ENCODE data around the gene KIF21B. TPM values are rescaled to one million over a fixed set of nuclear protein-coding genes. Genes with fewer than 3 reads are reported as not detected.

KIF21B gene
- total and polyA plus RNA-seq, 2 of the 8 experiments (the other 6 are each of a cell fraction or from before 2014, with no cell fraction given) = 10.8 to 26.5 TPM

GRCh38 chr1:200923601-200924000 lies 99.9 kb downstream of the KIF21B start:
- no peak overlapping the region for H2BK5ac ChIP-seq (ENCODE audit: low read depth, low read length)
- H2AK5ac ChIP-seq (ENCODE audit: low read depth, low read length) = no peak overlapping the region
- no peaks in the 10 kb centered on the region for H4K20me1 ChIP-seq (replicated peaks in 1 of 2; ENCODE audit: control insufficient read depth in 1 of 2, insufficient read depth in 2 of 2, low read length in 2 of 2)
- H4K91ac ChIP-seq (replicated peaks; ENCODE audit: insufficient read length, low read length) = no peak overlapping the region
- H3K14ac ChIP-seq (ENCODE audit: insufficient read length) = no peak overlapping the region
- H3K79me2 ChIP-seq (ENCODE audit: control insufficient read depth in 1 of 2, insufficient read depth in 2 of 2, low read length in 2 of 2) = no peaks in the 10 kb centered on the region
- 93% methylated on average over 1 of the region's 1 CpG; no CpG with 5 or more reads in 1 of the 2 experiments for WGBS, 2 experiments (ENCODE audit: extremely low coverage in 1 of 2, insufficient coverage in 1 of 2, insufficient read length in 1 of 2, insufficient replicate concordance in 2 of 2, low coverage in 1 of 2, low lambda C conversion rate in 2 of 2, missing lambda C conversion rate in 1 of 2)
- H2BK15ac ChIP-seq (ENCODE audit: low read length) = no peak overlapping the region
- peaks cover 0 to 3% (median under 1%) of the 10 kb centered on the region in 4 experiments; a peak in 2 of 7 replicates for H3K4me1 ChIP-seq (replicated peaks in 1 of 4; ENCODE audit: control insufficient read depth in 3 of 4, insufficient read depth in 4 of 4, low read length in 3 of 4)
- no peak overlapping the region for H2BK12ac ChIP-seq (ENCODE audit: low read depth, low read length)
- no peak overlapping the region for H2AFZ ChIP-seq (ENCODE audit: low read length)
- POLR2A ChIA-PET (ENCODE audit: partially characterized antibody) = interaction anchor here (1.0 kb wide), 1 partner anchor 8 kb away, joined by 3 read pairs; no protein-coding TSS in a partner anchor
- no peak overlapping the region for H3K23ac ChIP-seq (ENCODE audit: insufficient read length)
- no peaks in the 10 kb centered on the region for H3K27me3 ChIP-seq (replicated peaks in 1 of 4; ENCODE audit: control insufficient read depth in 3 of 4, extremely low read depth in 1 of 4, insufficient read depth in 3 of 4, low read length in 3 of 4)
- H2BK120ac ChIP-seq (replicated peaks; ENCODE audit: low read depth, low read length) = no peak overlapping the region
- TF ChIP-seq CHD2 (IDR thresholded peaks at IDR 0.05; ENCODE audit: low read length) (no peak), CTBP2 (IDR thresholded peaks at IDR 0.05; ENCODE audit: borderline replicate concordance, insufficient read depth, insufficient read length, low read length) (no peak), TAF7 (optimal IDR thresholded peaks at IDR 0.05; ENCODE audit: borderline replicate concordance, low read depth, low read length) (no peak), TAF1 (IDR thresholded peaks at IDR 0.05; ENCODE audit: low read depth, low read length) (no peak), MAX (IDR thresholded peaks at IDR 0.05) (no peak), JUND (IDR thresholded peaks at IDR 0.05; ENCODE audit: low read length) (no peak)
- FAIRE-seq = no peak
- H3K4ac ChIP-seq (replicated peaks; ENCODE audit: insufficient read length, low read depth, low read length) = no peak overlapping the region
- no peak overlapping the region for H3K4me2 ChIP-seq (ENCODE audit: insufficient read depth in 1 of 2, low read depth in 2 of 2, low read length in 2 of 2)
- no peak overlapping the region for H2BK20ac ChIP-seq (ENCODE audit: low read length)
- no peak overlapping the region for H4K8ac ChIP-seq (ENCODE audit: extremely low read depth, insufficient read depth, low read length)
- no peak overlapping the region for H4K5ac ChIP-seq (ENCODE audit: insufficient read length, low read depth, low read length)
- no peaks in the 10 kb centered on the region for H3K9me3 ChIP-seq (ENCODE audit: insufficient read depth in 2 of 2, low read depth in 1 of 2, low read length in 1 of 2)
- no peak overlapping the region for H3K18ac ChIP-seq (ENCODE audit: extremely low read depth, low read length)
- no peaks in the 10 kb centered on the region for H3K36me3 ChIP-seq (ENCODE audit: control insufficient read depth in 2 of 4, insufficient read depth in 4 of 4, low read length in 3 of 4)
- no peak overlapping the region for H3K27ac ChIP-seq (ENCODE audit: low read depth, low read length)
- no peak overlapping the region for H3K4me3 ChIP-seq (ENCODE audit: extremely low read depth in 1 of 4, insufficient read depth in 2 of 4, low read depth in 3 of 4, low read length in 4 of 4)
- DNase-seq (ENCODE audit: low read depth in 1 of 2, low spot score in 2 of 2) = no peak
- no peaks in the 10 kb centered on the region for H3K79me1 ChIP-seq (ENCODE audit: low read depth, low read length)
- no peak overlapping the region for H3K56ac ChIP-seq (replicated peaks; ENCODE audit: insufficient read length, low read depth, low read length)
- CTCF ChIA-PET (ENCODE audit: partially characterized antibody) = interaction anchor here (1.0 to 2.2 kb wide), 4 partner anchors 42 to 56 kb away, joined by 3 to 7 read pairs (median 3); no protein-coding TSS in a partner anchor
- no peak overlapping the region for H3K9ac ChIP-seq (replicated peaks in 1 of 4; ENCODE audit: extremely low read depth in 1 of 4, low read depth in 3 of 4, low read length in 3 of 4)
- H3K23me2 ChIP-seq (ENCODE audit: low read depth, low read length) = no peaks in the 10 kb centered on the region
